K562 (cell line): Measurements from ENCODE around the gene SUFU. TPM values are rescaled to one million over a fixed set of nuclear protein-coding genes. Genes with fewer than 3 reads are reported as not detected.

Experiments used
- ATAC-seq: fragments of 200-7000 bp; cut with Tn5 transposase; 3 replicates; pipeline ENCODE4 v1.9.1; 2020; ENCODE audit warnings: moderate library complexity
- BruUV-seq: library from RNA; stranded (reverse); fragments of 400-500 nt; replicated peaks from 2 replicates; lab custom pipeline; 2021; lab: Mats Ljungman, UMichigan
- CTCF ChIA-PET: fragments of 300-600 bp; formaldehyde crosslinking; extraction: SDS; loops from one replicate; lab custom pipeline; 2021; ENCODE audit warnings: low intra/inter-chr PET ratio; lab: Yijun Ruan, JAX
- POLR2A ChIA-PET: fragments of 300-600, 350-650 bp; sonication (Branson Sonifier 250); formaldehyde crosslinking; extraction: SDS; loops from one replicate; lab custom pipeline; 2021; ENCODE audit warnings: antibody characterized with exemption, inconsistent platforms; lab: Yijun Ruan, JAX
- DNase-seq, 4 experiments: peaks; one replicate each; pipeline versions ENCODE4 v3.0.0 to v3.0.0-alpha.2; 2011 to 2018; ENCODE audit warnings: low spot score in 3 of 4, mixed read lengths in 3 of 4; ENCODE audit errors: extremely low read depth in 1 of 4
- FAIRE-seq: peaks from 2 replicates; lab custom pipeline; 2011; peaks lifted over from hg19 to GRCh38; lab: Jason Lieb, UNC
- H2AFZ ChIP-seq: 2 replicates; pipeline ENCODE4 v1.6.0; 2011; ENCODE audit warnings: low read depth, low read length, control low read depth, inconsistent platforms
- H3K27ac ChIP-seq: fragments of 200-600 bp; 3 replicates; pipeline ENCODE4 v1.8.0; 2011; ENCODE audit warnings: low read depth, mild to moderate bottlenecking, control low read depth, inconsistent platforms, low read length, moderate library complexity, mixed read lengths; ENCODE audit errors: extremely low read depth
- H3K27me3 ChIP-seq, 2 experiments: fragments of 300-600 bp in 1 of 2; 2 replicates in 1 of 2; 3 replicates in 1 of 2; pipeline versions ENCODE4 v1.6.0 to v1.8.0; 2011; ENCODE audit warnings: inconsistent platforms in 2 of 2, low read length in 2 of 2, mild to moderate bottlenecking in 1 of 2, mixed read lengths in 1 of 2, moderate library complexity in 1 of 2; ENCODE audit not compliant: control insufficient read depth in 2 of 2, insufficient read depth in 2 of 2
- H3K36me3 ChIP-seq: fragments of 300-600 bp; 3 replicates; pipeline ENCODE4 v1.8.0; 2011; ENCODE audit warnings: mild to moderate bottlenecking, low read length, inconsistent platforms; ENCODE audit not compliant: control insufficient read depth, insufficient read depth
- H3K4me1 ChIP-seq, 2 experiments: fragments of 200-600 bp in 1 of 2; replicated peaks in 1 of 2; 2 replicates in 1 of 2; 3 replicates in 1 of 2; pipeline versions ENCODE4 v1.5.1 to v1.8.0; 2011; ENCODE audit warnings: inconsistent platforms in 2 of 2, low read length in 2 of 2, mild to moderate bottlenecking in 1 of 2, mixed read lengths in 1 of 2, moderate library complexity in 1 of 2; ENCODE audit not compliant: control insufficient read depth in 2 of 2, insufficient read depth in 2 of 2
- H3K4me2 ChIP-seq: 2 replicates; pipeline ENCODE4 v1.6.1; 2011; ENCODE audit warnings: low read length, control low read depth, inconsistent platforms, mixed read lengths; ENCODE audit not compliant: insufficient read depth
- H3K4me3 ChIP-seq: fragments of 200-600 bp; sonication (generic), shearing (Covaris generic); 2 replicates; pipeline ENCODE4 v1.5.1; 2016; ENCODE audit warnings: control low read depth, inconsistent platforms
- H3K79me2 ChIP-seq: fragments of 200-600 bp; 3 replicates; pipeline ENCODE4 v1.8.0; 2011; ENCODE audit warnings: low read length, inconsistent platforms; ENCODE audit not compliant: control insufficient read depth, insufficient read depth
- H3K9ac ChIP-seq, 2 experiments: 2 replicates each; pipeline versions ENCODE4 v1.6.0 to v1.6.1; 2011; ENCODE audit warnings: low read depth in 2 of 2, low read length in 2 of 2, control low read depth in 1 of 2, inconsistent platforms in 1 of 2, mild to moderate bottlenecking in 1 of 2, mixed read lengths in 1 of 2; ENCODE audit not compliant: insufficient read depth in 1 of 2
- H3K9me1 ChIP-seq: one replicate; pipeline ENCODE4 v1.6.0; 2011; ENCODE audit warnings: inconsistent platforms, mild to moderate bottlenecking, low read length, moderate library complexity; ENCODE audit not compliant: control insufficient read depth, insufficient read depth
- H3K9me3 ChIP-seq: replicated peaks from 2 replicates; pipeline ENCODE4 v1.5.1; 2011; ENCODE audit warnings: low read depth, low read length, inconsistent platforms; ENCODE audit not compliant: control insufficient read depth, insufficient read depth
- H4K20me1 ChIP-seq: replicated peaks from 2 replicates; pipeline ENCODE4 v1.6.1; 2011; ENCODE audit warnings: low read length, inconsistent platforms, mixed read lengths; ENCODE audit not compliant: control insufficient read depth, insufficient read depth
- HDAC2 ChIP-seq: fragments of 450-650 bp; IDR thresholded peaks from 2 replicates; pipeline ENCODE4 v1.6.1; 2016; ENCODE audit warnings: mild to moderate bottlenecking
- THAP12 ChIP-seq: fragments of 250-450 bp; sonication (Bioruptor Pico); IDR thresholded peaks from 2 replicates; pipeline ENCODE4 v1.9.0; 2021; ENCODE audit warnings: mild to moderate bottlenecking, inconsistent platforms
- WGBS: fragments of 100-300 bp; shearing (Covaris generic); methylation state at CpG from one replicate; pipeline ENCODE4 v1.1.6; 2016; ENCODE audit warnings: low coverage, mixed read lengths; ENCODE audit not compliant: insufficient coverage; ENCODE audit errors: missing lambda C conversion rate; 5-methylcytosine and 5-hydroxymethylcytosine counted together
- in situ Hi-C: fragments of 300-500 bp; cut with MboI; formaldehyde crosslinking; loops from 4 replicates; pipeline ENCODE4 v1.15.0; 2018; ENCODE audit warnings: inconsistent platforms, mixed read lengths
- intact Hi-C: fragments of 100-400 bp; cut with micrococcal nuclease; formaldehyde crosslinking; loops from 2 replicates; pipeline ENCODE4 v1.14.2; 2022
- polyA plus RNA-seq, 8 experiments: library from polyadenylated mRNA; depleted of rRNA in 4 of 8; stranded (reverse) in 5 of 8; unstranded in 3 of 8; fragments of >200 nt; fragmentation: Nextera tagmentation in 2 of 8; fragmentation: Illumina TruSeq in 1 of 8; extraction: Ambion mirVana in 2 of 8; extraction: Trizol in 1 of 8; gene quantifications; 2 replicates each; pipeline versions ENCODE4 v1.2.1 to v1.2.3, GENCODE V29; 2011 to 2014; ENCODE audit warnings: inconsistent platforms in 1 of 8, missing spikeins in 1 of 8
- total RNA-seq, 7 experiments: library from RNA; depleted of rRNA in 6 of 7; stranded (reverse); fragments of >200 nt in 6 of 7; fragmentation: Illumina TruSeq in 2 of 7; extraction: Trizol in 2 of 7; gene quantifications; 2 replicates each; pipeline versions ENCODE4 v1.2.1 to v1.2.3, GENCODE V29; 2011 to 2021; ENCODE audit warnings: low replicate concordance in 1 of 7
- TF ChIP-seq, protein P1 (sequence below), 2 experiments: fragments of 450-650 bp in 1 of 2; sonication (generic) in 1 of 2; formaldehyde crosslinking in 1 of 2; IDR thresholded peaks in 1 of 2; conservative IDR thresholded peaks in 1 of 2; 2 replicates each; pipeline versions ENCODE4 v1.6.1 to v1.8.1; 2016 to 2023; ENCODE audit warnings: mild to moderate bottlenecking in 2 of 2, moderate library complexity in 2 of 2, inconsistent platforms in 1 of 2, missing genetic modification reagents in 1 of 2

Gene SUFU
- total and polyA plus RNA-seq, 9 of the 15 experiments (the other 6 are each of a cell fraction or from before 2014, with no cell fraction given), result 0.59 to 6.3 (median 0.82) TPM

DNA sequence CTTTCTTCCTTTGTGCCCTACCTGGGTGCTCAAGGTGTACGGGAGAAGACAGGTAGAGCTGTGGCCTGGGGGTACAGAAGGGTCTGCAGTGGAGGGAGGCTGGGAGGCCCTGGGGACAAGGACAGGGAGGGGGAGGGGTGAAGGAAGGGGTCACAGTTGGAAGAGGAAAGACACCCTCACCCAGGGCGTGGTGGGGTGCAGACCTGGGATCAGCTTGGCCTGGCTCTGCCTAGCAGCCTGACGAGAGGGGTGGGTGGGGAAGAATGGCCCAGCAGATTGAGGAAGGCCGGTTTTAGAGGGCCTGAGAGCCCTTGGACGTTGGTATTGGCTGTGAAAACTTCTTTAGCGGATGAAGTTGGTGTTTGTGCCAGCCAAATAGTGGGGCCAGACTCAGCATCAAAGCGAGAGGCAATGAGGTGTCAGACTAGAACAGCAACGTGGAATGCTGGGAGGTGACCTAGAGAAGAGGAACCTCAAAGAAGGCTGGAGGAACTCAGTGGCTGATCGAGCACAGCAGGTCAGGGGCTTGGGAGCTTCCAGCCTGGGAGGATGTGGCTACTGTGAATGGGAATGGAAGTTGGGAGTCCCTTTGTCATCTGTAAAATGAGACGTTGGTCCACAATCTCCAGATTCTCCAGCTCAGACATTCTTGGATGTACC lies 122.4 kb downstream of the SUFU start (continued):
- TF ChIP-seq, protein P1, sequence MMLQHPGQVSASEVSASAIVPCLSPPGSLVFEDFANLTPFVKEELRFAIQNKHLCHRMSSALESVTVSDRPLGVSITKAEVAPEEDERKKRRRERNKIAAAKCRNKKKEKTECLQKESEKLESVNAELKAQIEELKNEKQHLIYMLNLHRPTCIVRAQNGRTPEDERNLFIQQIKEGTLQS (IDR thresholded peaks at IDR 0.05), result no peak
- TF ChIP-seq, protein P1 (CRISPR knock-in tag; conservative IDR thresholded peaks at IDR 0.05), result no peak
- no peak for TF ChIP-seq HDAC2

DNA sequence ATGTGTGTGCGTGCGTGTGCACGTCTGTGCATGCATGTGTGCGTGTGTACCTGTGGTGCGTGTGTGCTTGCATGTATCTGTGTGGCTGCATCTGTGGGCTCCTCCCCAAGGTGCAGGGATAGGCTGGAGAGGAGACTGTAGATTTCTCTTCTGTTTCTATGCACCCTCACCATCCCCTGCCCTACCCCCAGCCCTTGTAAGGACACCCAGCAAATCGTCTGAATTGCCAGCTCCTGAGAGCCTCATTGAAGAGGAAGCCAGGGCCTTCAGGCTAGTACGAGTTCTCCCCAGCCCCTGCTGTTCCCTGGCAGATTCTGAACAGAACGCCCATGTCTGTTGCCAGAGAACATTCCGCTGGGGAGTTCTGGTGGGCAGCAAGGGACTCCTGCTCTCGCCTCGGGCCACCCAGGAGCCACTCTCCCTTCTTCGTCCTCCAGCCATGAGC lies 123.5 kb downstream of the SUFU start:
- no peak overlapping the region for H3K27ac ChIP-seq
- H3K4me2 ChIP-seq, result no peak overlapping the region
- no peaks in the 10 kb centered on the region for H4K20me1 ChIP-seq
- H3K9me1 ChIP-seq, result no peaks in the 10 kb centered on the region
- CTCF ChIA-PET, result no interaction called here
- H3K79me2 ChIP-seq, result no peaks in the 10 kb centered on the region
- no peak overlapping the region for H2AFZ ChIP-seq
- 78% methylated on average over 11 of the region's 12 CpGs for WGBS
- intact Hi-C loops, result no loop called here
- TF ChIP-seq THAP12 (CRISPR knock-in tag), result no peak
- TF ChIP-seq, all 486 proteins: peak for 0
- H3K4me1 ChIP-seq, result peaks cover 2 to 12% of the 10 kb centered on the region in 2 experiments; a peak in 3 of 5 replicates
- in situ Hi-C loops, result no loop called here
- POLR2A ChIA-PET, result interaction anchor here (1.0 kb wide), 1 partner anchor 14 kb away, joined by 3 read pairs; no protein-coding TSS in a partner anchor
- no peak for DNase-seq
- H3K9ac ChIP-seq, result no peak overlapping the region; a peak in 1 of 4 replicates
- no peaks in the 10 kb centered on the region for H3K9me3 ChIP-seq
- no peaks in the 10 kb centered on the region for H3K27me3 ChIP-seq
- H3K36me3 ChIP-seq, result 0 out of 3 replicates have a peak, but pooled peaks cover 3% of the 10 kb centered on the region
- no peak for ATAC-seq
- FAIRE-seq, result no peak
- H3K4me3 ChIP-seq, result no peak overlapping the region
- no TSS peak for BruUV-seq
